IMR-90 (cell line): ENCODE measurements around the gene IQCE. TPM values are rescaled to one million over a fixed set of nuclear protein-coding genes. Genes with fewer than 3 reads are reported as not detected.

Experiments used
- ATAC-seq: fragments of 200-7000 bp; cut with Tn5 transposase; 2 replicates; pipeline ENCODE4 v1.9.1; 2020; ENCODE audit warnings: low read depth, mild to moderate bottlenecking, moderate library complexity
- BruUV-seq: library from RNA; stranded (reverse); fragments of 400-500 nt; replicated peaks from 2 replicates; lab custom pipeline; 2021; lab: Mats Ljungman, UMichigan
- CTCF ChIA-PET: fragments of 300-600 bp; formaldehyde crosslinking; extraction: SDS; loops from one replicate; lab custom pipeline; 2021; ENCODE audit warnings: antibody characterized with exemption; lab: Yijun Ruan, JAX
- POLR2A ChIA-PET: fragments of 300-600 bp; sonication (Branson Sonifier 250); formaldehyde crosslinking; loops from one replicate; lab custom pipeline; 2022; ENCODE audit warnings: antibody characterized with exemption; ENCODE audit not compliant: unreplicated experiment; lab: Charles Lee
- DNase-seq: peaks from one replicate; pipeline ENCODE4 v3.0.0; 2013
- H2AFZ ChIP-seq: replicated peaks from 2 replicates; pipeline ENCODE3; 2013; ENCODE audit warnings: low read length, mild to moderate bottlenecking; ENCODE audit not compliant: poor library complexity
- H2AK5ac ChIP-seq: 2 replicates; pipeline ENCODE4 v1.6.1; 2013; ENCODE audit warnings: low read depth, low read length, inconsistent platforms
- H2AK9ac ChIP-seq: replicated peaks from 2 replicates; pipeline ENCODE3; 2013; ENCODE audit warnings: mild to moderate bottlenecking, low read depth, low read length, moderate library complexity; ENCODE audit not compliant: poor library complexity
- H2BK120ac ChIP-seq: 2 replicates; pipeline ENCODE4 v1.6.1; 2013; ENCODE audit warnings: low read depth, low read length, inconsistent platforms
- H2BK15ac ChIP-seq: 3 replicates; pipeline ENCODE4 v1.6.1; 2013; ENCODE audit warnings: low read depth, low read length, inconsistent platforms
- H2BK20ac ChIP-seq: 2 replicates; pipeline ENCODE4 v1.6.1; 2013; ENCODE audit warnings: low read depth, mild to moderate bottlenecking, inconsistent platforms, low read length, moderate library complexity
- H2BK5ac ChIP-seq: 2 replicates; pipeline ENCODE4 v1.6.1; 2013; ENCODE audit warnings: mild to moderate bottlenecking, low read depth, low read length, inconsistent platforms; ENCODE audit not compliant: poor library complexity, severe bottlenecking
- H3K14ac ChIP-seq: replicated peaks from 2 replicates; pipeline ENCODE4 v1.6.1; 2013; ENCODE audit warnings: low read depth, low read length, inconsistent platforms
- H3K18ac ChIP-seq: 2 replicates; pipeline ENCODE4 v1.6.1; 2013; ENCODE audit warnings: low read depth, low read length, control low read depth
- H3K23ac ChIP-seq: 2 replicates; pipeline ENCODE4 v1.6.1; 2013; ENCODE audit warnings: low read depth, low read length, inconsistent platforms
- H3K27ac ChIP-seq: 2 replicates; pipeline ENCODE4 v1.5.1; 2013; ENCODE audit warnings: mild to moderate bottlenecking, control low read depth, low read length; ENCODE audit not compliant: insufficient read depth
- H3K27me3 ChIP-seq: 2 replicates; pipeline ENCODE4 v1.6.1; 2013; ENCODE audit warnings: low read length; ENCODE audit not compliant: control insufficient read depth, insufficient read depth
- H3K36me3 ChIP-seq: 2 replicates; pipeline ENCODE4 v1.6.1; 2013; ENCODE audit warnings: low read length, mixed read lengths; ENCODE audit not compliant: control insufficient read depth, insufficient read depth
- H3K4ac ChIP-seq: 2 replicates; pipeline ENCODE4 v1.6.1; 2013; ENCODE audit warnings: low read depth, low read length, inconsistent platforms
- H3K4me1 ChIP-seq: 2 replicates; pipeline ENCODE4 v1.6.1; 2013; ENCODE audit warnings: low read length, mixed read lengths; ENCODE audit not compliant: control insufficient read depth, insufficient read depth
- H3K4me2 ChIP-seq: 2 replicates; pipeline ENCODE4 v1.6.1; 2013; ENCODE audit warnings: low read depth, mild to moderate bottlenecking, control low read depth, low read length, moderate library complexity
- H3K4me3 ChIP-seq: 2 replicates; pipeline ENCODE4 v1.5.1; 2013; ENCODE audit warnings: low read depth, mild to moderate bottlenecking, control low read depth, low read length, moderate library complexity; ENCODE audit not compliant: insufficient read depth
- H3K56ac ChIP-seq: 2 replicates; pipeline ENCODE4 v1.6.1; 2013; ENCODE audit warnings: low read length, inconsistent platforms; ENCODE audit not compliant: insufficient read depth; ENCODE audit errors: extremely low read depth
- H3K79me1 ChIP-seq, 2 experiments: 2 replicates each; pipeline ENCODE4 v1.6.1; 2013; ENCODE audit warnings: low read length in 2 of 2, inconsistent platforms in 1 of 2, low read depth in 1 of 2
- H3K9ac ChIP-seq: 2 replicates; pipeline ENCODE4 v1.6.1; 2013; ENCODE audit warnings: low read depth, low read length, control low read depth
- H3K9me1 ChIP-seq: 2 replicates; pipeline ENCODE4 v1.6.1; 2013; ENCODE audit warnings: low read length, inconsistent platforms; ENCODE audit not compliant: insufficient read depth
- H3K9me3 ChIP-seq: 2 replicates; pipeline ENCODE4 v1.6.1; 2013; ENCODE audit warnings: low read length; ENCODE audit not compliant: control insufficient read depth, insufficient read depth
- H4K20me1 ChIP-seq: 2 replicates; pipeline ENCODE4 v1.6.1; 2013; ENCODE audit warnings: low read length, inconsistent platforms; ENCODE audit not compliant: insufficient read depth
- H4K5ac ChIP-seq: 2 replicates; pipeline ENCODE4 v1.6.1; 2013; ENCODE audit warnings: mild to moderate bottlenecking, low read depth, low read length, control low read depth
- H4K8ac ChIP-seq, 2 experiments: 2 replicates each; pipeline ENCODE4 v1.6.1; 2013; ENCODE audit warnings: low read depth in 2 of 2, low read length in 2 of 2, control low read depth in 1 of 2, inconsistent platforms in 1 of 2
- H4K91ac ChIP-seq: 2 replicates; pipeline ENCODE4 v1.6.1; 2013; ENCODE audit warnings: low read depth, low read length, inconsistent platforms; ENCODE audit not compliant: insufficient read depth
- BHLHE40 ChIP-seq: fragments of 150-350 bp; IDR thresholded peaks from 2 replicates; pipeline ENCODE4 v1.6.1; 2016; ENCODE audit warnings: mild to moderate bottlenecking, low read depth, low read length
- CHD1 ChIP-seq: IDR thresholded peaks from 2 replicates; pipeline ENCODE4 v1.6.1; 2012; ENCODE audit warnings: low read depth, low read length, improper control_type of control experiment
- ELK1 ChIP-seq: fragments of 150-350 bp; IDR thresholded peaks from 2 replicates; pipeline ENCODE4 v1.6.1; 2016; ENCODE audit warnings: low read depth, mild to moderate bottlenecking, low read length, moderate library complexity, borderline replicate concordance
- FOS ChIP-seq: fragments of 150-350 bp; IDR thresholded peaks from 2 replicates; pipeline ENCODE4 v1.6.1; 2016; ENCODE audit warnings: low read depth, low read length
- MAFK ChIP-seq: IDR thresholded peaks from 2 replicates; pipeline ENCODE4 v1.6.1; 2012; ENCODE audit warnings: low read depth, low read length, improper control_type of control experiment
- MAZ ChIP-seq: IDR thresholded peaks from 2 replicates; pipeline ENCODE4 v1.6.1; 2012; ENCODE audit warnings: low read depth, mild to moderate bottlenecking, low read length, improper control_type of control experiment, moderate library complexity, borderline replicate concordance
- MXI1 ChIP-seq: IDR thresholded peaks from 2 replicates; pipeline ENCODE4 v1.6.1; 2012; ENCODE audit warnings: low read depth, mild to moderate bottlenecking, low read length, moderate library complexity, borderline replicate concordance
- NFE2L2 ChIP-seq: fragments of 150-350 bp; IDR thresholded peaks from 2 replicates; pipeline ENCODE4 v1.6.1; 2016; ENCODE audit warnings: low read depth, mild to moderate bottlenecking, low read length
- POLR2A ChIP-seq: IDR thresholded peaks from 2 replicates; pipeline ENCODE4 v1.6.1; 2012; ENCODE audit warnings: mild to moderate bottlenecking, low read depth, low read length
- RAD21 ChIP-seq: IDR thresholded peaks from 2 replicates; pipeline ENCODE4 v1.6.1; 2012; ENCODE audit warnings: low read length, improper control_type of control experiment
- RCOR1 ChIP-seq: IDR thresholded peaks from 2 replicates; pipeline ENCODE4 v1.6.1; 2012; ENCODE audit warnings: mild to moderate bottlenecking, low read length, improper control_type of control experiment; ENCODE audit not compliant: insufficient replicate concordance
- RFX5 ChIP-seq: IDR thresholded peaks from 2 replicates; pipeline ENCODE4 v1.8.0; 2012; ENCODE audit warnings: low read depth, mild to moderate bottlenecking, low read length, moderate library complexity
- WGBS, 2 experiments: methylation state at CpG; one replicate each; pipeline versions ENCODE4 v1.1.5 to v1.1.7; 2013; ENCODE audit warnings: missing lambda C conversion rate in 2 of 2; ENCODE audit not compliant: insufficient read length in 1 of 2; ENCODE audit errors: extremely low coverage in 2 of 2; 5-methylcytosine and 5-hydroxymethylcytosine counted together
- dilution Hi-C: fragments of 300-500 bp; cut with HindIII; formaldehyde crosslinking; loops from one replicate; pipeline ENCODE4 v1.14.3; 2018; ENCODE audit warnings: low sequenced_read_pairs; ENCODE audit not compliant: unreplicated experiment
- in situ Hi-C: fragments of 300-500 bp; cut with MboI; formaldehyde crosslinking; loops from 3 replicates; pipeline ENCODE4 v1.14.3; 2019; ENCODE audit warnings: low sequenced_read_pairs, inconsistent platforms, mixed read lengths
- intact Hi-C: fragments of 100-400 bp; cut with micrococcal nuclease; formaldehyde crosslinking; loops from 2 replicates; pipeline ENCODE4 v1.10.0; 2022
- polyA plus RNA-seq, 3 experiments: library from polyadenylated mRNA; depleted of rRNA; stranded (reverse); fragments of >200 nt; gene quantifications; 2 replicates each; pipeline ENCODE4 v1.2.3, GENCODE V29; 2012; ENCODE audit warnings: low replicate concordance in 1 of 3
- total RNA-seq: library from RNA; depleted of rRNA; stranded (reverse); fragments of >200 nt; gene quantifications from 2 replicates; pipeline ENCODE4 v1.2.3, GENCODE V29; 2012
- TF ChIP-seq, protein P1 (sequence below): fragments of 150-350 bp; IDR thresholded peaks from 2 replicates; pipeline ENCODE4 v1.6.1; 2017; ENCODE audit warnings: mild to moderate bottlenecking, antibody characterized with exemption, low read length, low read depth

Gene IQCE
- total and polyA plus RNA-seq, 2 of the 4 experiments (the other 2 are of a cell fraction): 5.0 to 6.3 TPM

- no peak overlapping the region for H3K4me2 ChIP-seq
Measured at GRCh38 chr7:2637505-2638223, 78.9 kb downstream of the IQCE start.

More at GRCh38 chr7:2637505-2638223, 78.9 kb downstream of the IQCE start:
- no TSS peak for BruUV-seq
- Histone ChIP-seq H2AK5ac (peak overlapping the region; percentile 71; the same call in 1 of the 2 replicates), H3K36me3 (peaks cover 1% of the 10 kb centered on the region; the same call in 1 of the 2 replicates), H4K91ac (peak overlapping the region; percentile 61), H2BK5ac (peak overlapping the region; percentile 18), H3K27ac (peak overlapping the region; percentile 12), H2AK9ac (peak overlapping the region; percentile 99), H2BK120ac (peak overlapping the region; percentile 19), H4K20me1 (peaks cover 91% of the 10 kb centered on the region), H2BK20ac (no peak overlapping the region), H3K4ac (peak overlapping the region; percentile 84), H3K23ac (0 out of 2 replicates have a peak overlapping the region, but pooled peaks have one; percentile 39), H2BK15ac (no peak overlapping the region), H4K5ac (no peak overlapping the region), H3K9me1 (peaks cover 29% of the 10 kb centered on the region), H3K79me1 (peaks cover 14 to 91% of the 10 kb centered on the region in 2 experiments; a peak in 3 of 4 replicates), H3K56ac (no peak overlapping the region), H3K27me3 (no peaks in the 10 kb centered on the region), H3K9ac (no peak overlapping the region), H3K18ac (no peak overlapping the region), H3K9me3 (no peaks in the 10 kb centered on the region), H3K4me3 (no peak overlapping the region), H2AFZ (peak overlapping the region; percentile 81), H3K14ac (no peak overlapping the region), H3K4me1 (peaks cover 60% of the 10 kb centered on the region), H4K8ac (peak overlapping the region in 1 of 2 experiments; percentile 69; a peak in 2 of 4 replicates)
- ChIA-PET POLR2A (interaction anchor here (0.7 kb wide), 1 partner anchor 20 kb away, joined by 3 read pairs; no protein-coding TSS in a partner anchor), CTCF (no interaction called here)
- dilution Hi-C loops (no loop called here), in situ Hi-C loops (no loop called here), intact Hi-C loops (no loop called here)
- 70% methylated on average over 9 of the region's 23 CpGs; no CpG with 5 or more reads in 1 of the 2 experiments for WGBS, 2 experiments
- no peak for TF ChIP-seq FOS
- TF ChIP-seq CHD1: no peak
- TF ChIP-seq MXI1: no peak
- TF ChIP-seq RAD21: no peak
- no peak for TF ChIP-seq MAFK
- TF ChIP-seq, protein P1, sequence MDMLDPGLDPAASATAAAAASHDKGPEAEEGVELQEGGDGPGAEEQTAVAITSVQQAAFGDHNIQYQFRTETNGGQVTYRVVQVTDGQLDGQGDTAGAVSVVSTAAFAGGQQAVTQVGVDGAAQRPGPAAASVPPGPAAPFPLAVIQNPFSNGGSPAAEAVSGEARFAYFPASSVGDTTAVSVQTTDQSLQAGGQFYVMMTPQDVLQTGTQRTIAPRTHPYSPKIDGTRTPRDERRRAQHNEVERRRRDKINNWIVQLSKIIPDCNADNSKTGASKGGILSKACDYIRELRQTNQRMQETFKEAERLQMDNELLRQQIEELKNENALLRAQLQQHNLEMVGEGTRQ: no peak
- no peak for TF ChIP-seq BHLHE40
- no peak for TF ChIP-seq NFE2L2
- no peak for TF ChIP-seq POLR2A
- no peak for TF ChIP-seq RFX5
- no peak for TF ChIP-seq MAZ
- no peak for TF ChIP-seq ELK1
- TF ChIP-seq RCOR1: no peak
- no peak for ATAC-seq
- DNase-seq: no peak
